Measurements from ENCODE around the gene ASGR2. TPM values are rescaled to one million over a fixed set of nuclear protein-coding genes. Genes with fewer than 3 reads are reported as not detected.

Gene ASGR2
- polyA plus RNA-seq, 1 donor from 2014 or later: not detected

DNA sequence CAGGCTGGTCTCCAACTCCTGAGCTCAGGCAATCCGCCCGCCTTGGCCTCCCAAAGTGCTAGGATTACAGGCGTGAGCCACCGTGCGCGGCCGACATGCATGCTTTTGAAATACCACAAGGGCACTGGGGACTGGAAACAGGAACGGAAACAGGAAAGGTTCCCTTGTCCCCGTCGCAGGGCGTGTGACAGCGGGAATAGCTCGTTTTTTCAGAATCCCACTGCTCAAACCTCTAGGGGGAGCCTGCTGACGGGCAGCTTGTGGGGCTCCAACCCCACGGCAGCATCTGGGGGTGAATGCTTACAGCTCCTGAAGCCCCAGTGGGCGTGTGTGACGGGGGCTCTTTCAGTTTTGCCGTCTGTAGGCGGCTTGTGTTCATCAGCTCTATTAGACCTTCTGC, 18.8 kb upstream of the ASGR2 start:
- Histone ChIP-seq H3K79me2 (replicated peaks; ENCODE audit: insufficient read depth, low read length) (no peaks in the 10 kb centered on the region), H3K36me3 (ENCODE audit: insufficient read depth, low read length) (no peaks in the 10 kb centered on the region), H3K4me3 (ENCODE audit: low read length) (no peak overlapping the region), H4K20me1 (ENCODE audit: insufficient read depth) (no peaks in the 10 kb centered on the region), H3K27ac (ENCODE audit: low read length) (no peak overlapping the region), H3K4me2 (ENCODE audit: low read length) (no peak overlapping the region), H3K27me3 (ENCODE audit: insufficient read depth, low read depth, low read length) (no peaks in the 10 kb centered on the region), H3K9me3 (ENCODE audit: low read length) (no peaks in the 10 kb centered on the region), H2AFZ (ENCODE audit: low read depth, low read length) (no peak overlapping the region), H3F3A (ENCODE audit: insufficient read depth, low read length, poor library complexity, severe bottlenecking) (no peaks in the 10 kb centered on the region), H3K9me2 (ENCODE audit: insufficient read depth, low read length) (no peaks in the 10 kb centered on the region), H3K9ac (ENCODE audit: low read length) (no peak overlapping the region)
- TF ChIP-seq MXI1 (conservative IDR thresholded peaks at IDR 0.05; ENCODE audit: poor library complexity, severe bottlenecking): no peak
- no peak for TF ChIP-seq RAD21 (conservative IDR thresholded peaks at IDR 0.05)
- TF ChIP-seq, protein P1, sequence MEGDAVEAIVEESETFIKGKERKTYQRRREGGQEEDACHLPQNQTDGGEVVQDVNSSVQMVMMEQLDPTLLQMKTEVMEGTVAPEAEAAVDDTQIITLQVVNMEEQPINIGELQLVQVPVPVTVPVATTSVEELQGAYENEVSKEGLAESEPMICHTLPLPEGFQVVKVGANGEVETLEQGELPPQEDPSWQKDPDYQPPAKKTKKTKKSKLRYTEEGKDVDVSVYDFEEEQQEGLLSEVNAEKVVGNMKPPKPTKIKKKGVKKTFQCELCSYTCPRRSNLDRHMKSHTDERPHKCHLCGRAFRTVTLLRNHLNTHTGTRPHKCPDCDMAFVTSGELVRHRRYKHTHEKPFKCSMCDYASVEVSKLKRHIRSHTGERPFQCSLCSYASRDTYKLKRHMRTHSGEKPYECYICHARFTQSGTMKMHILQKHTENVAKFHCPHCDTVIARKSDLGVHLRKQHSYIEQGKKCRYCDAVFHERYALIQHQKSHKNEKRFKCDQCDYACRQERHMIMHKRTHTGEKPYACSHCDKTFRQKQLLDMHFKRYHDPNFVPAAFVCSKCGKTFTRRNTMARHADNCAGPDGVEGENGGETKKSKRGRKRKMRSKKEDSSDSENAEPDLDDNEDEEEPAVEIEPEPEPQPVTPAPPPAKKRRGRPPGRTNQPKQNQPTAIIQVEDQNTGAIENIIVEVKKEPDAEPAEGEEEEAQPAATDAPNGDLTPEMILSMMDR (IDR thresholded peaks at IDR 0.05; ENCODE audit: poor library complexity, severe bottlenecking): no peak
- no peak for TF ChIP-seq POLR2AphosphoS5 (IDR thresholded peaks at IDR 0.05)
- TF ChIP-seq, protein P2, sequence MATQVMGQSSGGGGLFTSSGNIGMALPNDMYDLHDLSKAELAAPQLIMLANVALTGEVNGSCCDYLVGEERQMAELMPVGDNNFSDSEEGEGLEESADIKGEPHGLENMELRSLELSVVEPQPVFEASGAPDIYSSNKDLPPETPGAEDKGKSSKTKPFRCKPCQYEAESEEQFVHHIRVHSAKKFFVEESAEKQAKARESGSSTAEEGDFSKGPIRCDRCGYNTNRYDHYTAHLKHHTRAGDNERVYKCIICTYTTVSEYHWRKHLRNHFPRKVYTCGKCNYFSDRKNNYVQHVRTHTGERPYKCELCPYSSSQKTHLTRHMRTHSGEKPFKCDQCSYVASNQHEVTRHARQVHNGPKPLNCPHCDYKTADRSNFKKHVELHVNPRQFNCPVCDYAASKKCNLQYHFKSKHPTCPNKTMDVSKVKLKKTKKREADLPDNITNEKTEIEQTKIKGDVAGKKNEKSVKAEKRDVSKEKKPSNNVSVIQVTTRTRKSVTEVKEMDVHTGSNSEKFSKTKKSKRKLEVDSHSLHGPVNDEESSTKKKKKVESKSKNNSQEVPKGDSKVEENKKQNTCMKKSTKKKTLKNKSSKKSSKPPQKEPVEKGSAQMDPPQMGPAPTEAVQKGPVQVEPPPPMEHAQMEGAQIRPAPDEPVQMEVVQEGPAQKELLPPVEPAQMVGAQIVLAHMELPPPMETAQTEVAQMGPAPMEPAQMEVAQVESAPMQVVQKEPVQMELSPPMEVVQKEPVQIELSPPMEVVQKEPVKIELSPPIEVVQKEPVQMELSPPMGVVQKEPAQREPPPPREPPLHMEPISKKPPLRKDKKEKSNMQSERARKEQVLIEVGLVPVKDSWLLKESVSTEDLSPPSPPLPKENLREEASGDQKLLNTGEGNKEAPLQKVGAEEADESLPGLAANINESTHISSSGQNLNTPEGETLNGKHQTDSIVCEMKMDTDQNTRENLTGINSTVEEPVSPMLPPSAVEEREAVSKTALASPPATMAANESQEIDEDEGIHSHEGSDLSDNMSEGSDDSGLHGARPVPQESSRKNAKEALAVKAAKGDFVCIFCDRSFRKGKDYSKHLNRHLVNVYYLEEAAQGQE (IDR thresholded peaks at IDR 0.05; ENCODE audit: borderline replicate concordance): no peak
- TF ChIP-seq EZH2 (IDR thresholded peaks at IDR 0.05; ENCODE audit: borderline replicate concordance, insufficient read depth, low read length, poor library complexity, severe bottlenecking): no peak

DNA sequence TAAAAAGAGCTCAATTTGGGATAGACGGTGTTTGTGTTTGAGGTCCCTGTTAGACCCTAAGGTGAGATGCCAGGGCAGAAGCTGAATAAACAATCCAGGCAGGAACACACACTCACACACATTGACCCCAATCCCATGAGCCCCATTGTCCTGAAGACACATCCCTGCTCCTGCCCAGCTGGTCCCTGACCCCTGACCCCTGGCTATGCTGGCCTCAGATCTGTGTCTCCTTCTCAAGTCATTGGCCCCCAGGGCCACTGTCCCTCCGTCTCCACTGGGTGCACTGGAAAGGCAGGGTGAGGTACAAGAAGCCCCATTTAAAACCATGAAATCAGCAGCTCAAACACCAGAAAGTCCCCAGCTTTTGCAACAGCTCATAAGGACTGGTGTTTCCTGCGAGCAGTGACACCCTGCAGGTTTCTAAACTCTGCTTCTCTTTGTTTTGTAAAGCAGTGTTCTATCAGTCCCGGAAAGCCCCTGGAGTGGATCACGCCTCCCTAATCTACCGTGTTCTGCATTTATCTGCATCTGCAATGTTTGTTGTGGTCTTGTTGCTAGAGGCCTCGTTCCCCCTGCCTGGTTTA, 18.0 kb upstream of the ASGR2 start:
- no peaks in the 10 kb centered on the region for H3K36me3 ChIP-seq (ENCODE audit: insufficient read depth, low read length)
- no peaks in the 10 kb centered on the region for H3K9me2 ChIP-seq (ENCODE audit: insufficient read depth, low read length)
- no peak overlapping the region for H3K4me2 ChIP-seq (ENCODE audit: low read length)
- H2AFZ ChIP-seq (ENCODE audit: low read depth, low read length): no peak overlapping the region
- no peak overlapping the region for H3K4me3 ChIP-seq (ENCODE audit: low read length)
- H3F3A ChIP-seq (ENCODE audit: insufficient read depth, low read length, poor library complexity, severe bottlenecking): no peaks in the 10 kb centered on the region
- H3K27me3 ChIP-seq (ENCODE audit: insufficient read depth, low read depth, low read length): no peaks in the 10 kb centered on the region
- no peaks in the 10 kb centered on the region for H3K9me3 ChIP-seq (ENCODE audit: low read length)
- TF ChIP-seq RAD21 (conservative IDR thresholded peaks at IDR 0.05) (no peak), TAF1 (IDR thresholded peaks at IDR 0.05; ENCODE audit: low read depth) (no peak), MXI1 (conservative IDR thresholded peaks at IDR 0.05; ENCODE audit: poor library complexity, severe bottlenecking) (no peak), EP300 (conservative IDR thresholded peaks at IDR 0.05; ENCODE audit: poor library complexity, severe bottlenecking) (no peak), EZH2 (IDR thresholded peaks at IDR 0.05; ENCODE audit: borderline replicate concordance, insufficient read depth, low read length, poor library complexity, severe bottlenecking) (no peak), POLR2AphosphoS5 (IDR thresholded peaks at IDR 0.05) (no peak), SMC3 (conservative IDR thresholded peaks at IDR 0.05; ENCODE audit: poor library complexity) (no peak)
- TF ChIP-seq, protein P2 (IDR thresholded peaks at IDR 0.05; ENCODE audit: borderline replicate concordance): no peak
- TF ChIP-seq, protein P1 (IDR thresholded peaks at IDR 0.05; ENCODE audit: poor library complexity, severe bottlenecking): no peak
- H4K20me1 ChIP-seq (ENCODE audit: insufficient read depth): no peaks in the 10 kb centered on the region
- H3K79me2 ChIP-seq (replicated peaks; ENCODE audit: insufficient read depth, low read length): no peaks in the 10 kb centered on the region
- H3K27ac ChIP-seq (ENCODE audit: low read length): no peak overlapping the region
- no peak overlapping the region for H3K9ac ChIP-seq (ENCODE audit: low read length)
